OCI-M2 (cell line): ENCODE data around the gene TNRC6A.
"Not testable (repeated sequence)": the region's sequence is repeated elsewhere in the genome, so short reads cannot be mapped to it uniquely, and the experiment has no call there.

ENCODE experiments used
- DNase-seq: peaks from one replicate; lab custom pipeline; 2025; ENCODE audit not compliant: unreplicated experiment; lab: John Stamatoyannopoulos, UW

TNRC6A gene

DNA sequence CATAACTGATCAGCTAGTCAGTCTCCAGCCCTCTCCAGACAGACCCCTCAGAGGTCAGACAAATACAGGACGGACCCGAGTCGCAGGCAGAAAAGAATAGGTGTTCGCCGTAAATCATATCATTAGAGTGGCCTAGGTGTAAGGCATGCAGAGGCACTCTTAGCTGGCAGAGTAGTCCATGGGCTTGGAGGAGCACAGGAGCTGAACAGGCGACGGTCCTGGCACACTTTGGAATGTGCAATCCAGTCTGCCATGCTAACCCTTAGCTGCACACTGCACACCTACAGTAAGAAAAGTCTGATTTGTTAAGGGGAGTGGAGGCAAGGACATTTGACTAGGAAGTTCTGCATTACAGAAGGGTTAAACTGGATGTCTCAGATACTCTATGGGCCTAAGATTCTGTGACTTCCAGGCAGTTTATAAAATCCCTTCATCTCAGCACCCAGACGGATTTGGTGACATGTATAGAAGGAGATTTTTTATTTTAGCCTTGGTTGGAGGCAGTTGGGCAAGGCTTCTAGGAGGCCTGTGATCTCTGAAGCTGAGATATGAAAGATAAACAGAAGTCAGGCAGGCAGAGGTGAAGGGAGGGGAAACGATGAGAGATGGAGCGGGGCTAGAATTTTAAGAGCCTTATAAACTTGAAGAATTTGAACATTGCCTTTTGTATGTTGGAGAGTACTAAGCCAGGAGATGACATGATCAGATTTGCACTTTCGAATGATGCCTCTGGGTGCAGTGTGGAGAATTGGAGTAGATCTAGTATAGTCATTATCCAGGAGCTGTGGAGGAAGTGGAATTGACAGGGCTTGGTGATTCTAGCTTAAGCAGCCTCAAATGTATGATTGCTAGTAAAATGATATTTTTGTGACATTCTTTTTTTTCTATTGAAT is 81.7 kb downstream of the TNRC6A start:
- DNase-seq: no peak

DNA sequence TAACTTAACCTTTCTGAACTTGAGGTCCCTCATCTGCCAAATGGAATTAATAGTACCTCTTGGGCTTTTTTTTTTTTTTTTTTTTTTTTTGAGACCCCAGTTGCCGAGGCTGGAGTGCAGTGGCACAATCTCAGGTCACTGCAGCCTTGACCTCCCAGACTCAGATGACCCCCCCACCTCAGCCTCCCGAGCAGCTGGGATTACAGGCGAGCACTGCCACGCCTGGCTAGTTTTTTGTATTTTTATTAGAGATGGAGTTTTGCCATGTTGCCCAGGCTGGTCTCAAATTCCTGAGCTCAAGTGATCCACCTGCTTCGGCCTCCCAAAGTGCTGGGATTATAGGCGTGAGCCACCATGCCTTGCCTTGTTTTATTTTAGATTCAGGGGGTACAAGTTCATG is 83.4 kb downstream of the TNRC6A start:
- not testable (repeated sequence) for DNase-seq

DNA sequence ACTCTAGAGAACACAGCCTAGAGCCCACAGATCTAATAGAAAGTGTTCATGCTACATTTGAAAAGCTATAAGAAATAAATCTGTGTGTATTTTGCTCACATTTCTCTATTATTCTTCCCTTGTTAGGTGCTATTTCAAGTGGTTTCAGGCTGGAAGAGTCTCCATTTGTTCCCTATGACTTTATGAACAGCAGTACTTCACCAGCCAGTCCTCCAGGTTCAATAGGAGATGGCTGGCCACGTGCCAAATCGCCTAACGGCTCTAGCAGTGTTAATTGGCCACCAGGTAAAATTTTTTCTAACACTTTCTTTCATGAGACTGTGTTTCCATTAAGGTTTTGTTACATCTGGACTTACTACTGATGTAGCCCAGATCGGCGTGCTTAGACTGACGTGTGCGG is 85.6 kb downstream of the TNRC6A start:
- DNase-seq: no peak

DNA sequence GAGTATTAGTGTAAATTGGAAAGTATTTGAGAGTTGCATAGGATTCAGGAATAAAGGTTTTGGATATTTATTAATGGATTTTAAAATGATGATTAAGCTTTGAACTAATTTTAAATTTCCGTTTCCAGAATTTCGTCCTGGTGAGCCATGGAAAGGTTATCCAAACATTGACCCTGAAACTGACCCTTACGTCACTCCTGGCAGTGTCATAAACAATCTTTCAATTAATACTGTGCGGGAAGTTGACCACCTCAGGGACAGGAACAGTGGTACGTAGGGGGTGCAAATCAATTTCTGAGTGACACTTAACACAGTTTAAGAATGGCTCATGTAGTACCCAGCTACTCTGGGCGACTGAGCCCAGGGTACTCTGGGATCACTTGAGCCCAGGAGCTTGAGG is 87.2 kb downstream of the TNRC6A start:
- no peak for DNase-seq

DNA sequence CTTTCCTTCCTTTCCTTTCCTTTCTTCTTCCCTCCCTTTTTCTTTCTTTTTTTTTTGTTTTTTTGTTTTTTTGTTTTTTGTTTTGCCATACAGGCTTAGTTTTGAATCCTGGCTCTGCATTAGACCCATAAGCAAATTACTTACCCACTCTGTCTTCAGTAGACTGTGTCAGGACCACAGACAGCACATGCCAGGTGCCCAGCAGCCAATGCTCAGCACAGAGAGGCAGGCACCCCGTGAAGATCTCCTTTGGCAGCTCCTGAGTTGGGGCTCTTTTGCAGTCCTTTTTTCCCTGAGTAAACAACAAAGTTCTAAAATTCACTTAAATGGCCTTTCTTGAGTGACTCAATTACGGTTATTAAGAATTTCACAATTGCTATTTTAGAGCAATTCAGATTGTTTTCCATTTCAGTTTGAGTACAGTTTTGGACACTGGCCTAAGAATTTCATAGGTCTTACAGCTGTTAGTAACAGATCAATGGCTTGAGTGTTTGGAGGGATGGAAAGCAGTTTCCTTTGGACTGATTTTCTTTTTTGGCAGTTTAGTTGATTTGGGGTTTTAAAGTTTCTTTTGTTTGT is 90.1 kb downstream of the TNRC6A start:
- DNase-seq: no peak

DNA sequence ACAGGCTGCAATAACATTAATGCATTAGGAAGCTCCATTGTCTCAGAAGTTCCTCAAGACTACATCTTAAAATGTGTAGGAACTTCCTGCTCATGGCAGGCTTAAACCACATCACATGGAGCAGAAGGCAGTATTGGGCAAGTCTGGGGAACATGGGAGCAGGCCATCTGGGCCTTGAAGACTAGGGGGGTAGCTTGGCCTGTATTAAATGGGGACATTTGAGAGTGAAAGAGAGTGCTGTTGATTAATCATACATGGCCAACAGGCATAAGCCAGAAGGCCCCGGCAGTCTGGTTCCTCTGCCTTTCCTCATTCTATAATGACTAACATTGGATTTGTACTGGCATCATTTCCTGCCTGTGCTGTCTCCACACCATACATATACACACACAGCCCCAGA is 91.1 kb downstream of the TNRC6A start:
- DNase-seq: no peak

DNA sequence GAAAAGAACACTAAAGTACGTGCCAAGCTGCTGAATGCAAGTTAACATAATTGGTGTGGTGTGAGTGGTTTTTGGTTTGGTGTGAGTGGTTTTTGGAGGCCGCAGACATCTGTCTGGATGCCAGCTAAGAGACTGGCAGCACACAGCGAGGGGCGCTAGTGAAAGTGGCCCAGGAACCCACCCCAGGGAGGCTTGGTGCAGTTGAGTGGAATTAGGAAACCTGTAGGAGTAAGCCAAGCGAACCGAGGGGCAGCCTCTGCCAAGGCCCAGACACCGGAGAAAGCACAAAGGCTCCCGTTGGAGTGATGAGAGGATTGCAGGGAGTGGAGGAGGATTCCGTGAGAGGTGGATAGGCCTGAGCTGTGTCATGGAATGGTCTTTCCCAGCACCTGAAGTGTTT is 91.7 kb downstream of the TNRC6A start:
- DNase-seq: no peak

DNA sequence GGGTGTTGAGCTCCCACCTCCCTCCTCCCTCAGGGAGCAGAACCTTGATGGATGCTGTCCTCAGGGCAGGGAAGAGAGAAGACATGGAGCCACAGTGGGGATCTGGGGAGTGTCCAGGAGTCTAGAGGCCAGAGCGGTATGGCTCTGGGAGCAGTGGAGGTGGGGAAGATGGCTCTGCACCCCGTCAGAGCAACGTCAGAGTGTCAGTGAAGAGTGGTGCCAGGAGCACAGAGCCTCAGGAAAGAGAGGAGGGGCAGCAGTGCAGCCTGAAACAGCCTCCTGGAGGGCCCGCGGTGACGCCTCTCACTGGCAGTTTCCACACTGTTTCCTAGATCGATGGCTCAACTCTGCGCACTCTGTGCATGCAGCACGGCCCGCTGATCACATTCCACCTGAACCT is 93.1 kb downstream of the TNRC6A start:
- DNase-seq: no peak

DNA sequence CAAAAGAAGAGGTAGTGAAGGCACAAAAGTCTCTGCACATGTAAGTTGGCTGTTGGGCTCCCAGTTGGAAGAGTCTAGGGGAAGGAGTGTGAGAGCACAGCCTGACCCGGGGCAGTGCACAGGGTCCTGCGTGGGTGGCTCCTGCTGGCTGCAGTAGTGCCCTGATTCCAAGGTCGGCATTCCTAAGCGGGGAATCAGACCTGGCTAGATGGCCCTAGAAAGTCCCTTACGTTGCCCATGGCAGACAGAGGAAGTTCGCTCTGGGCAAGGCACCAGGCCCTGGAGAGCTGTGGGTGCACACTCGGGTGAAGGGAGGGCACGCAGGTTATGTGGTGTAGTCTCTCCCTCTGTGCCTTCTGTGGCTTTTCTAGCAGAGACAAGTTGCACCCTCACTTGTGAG is 93.5 kb downstream of the TNRC6A start:
- no peak for DNase-seq

DNA sequence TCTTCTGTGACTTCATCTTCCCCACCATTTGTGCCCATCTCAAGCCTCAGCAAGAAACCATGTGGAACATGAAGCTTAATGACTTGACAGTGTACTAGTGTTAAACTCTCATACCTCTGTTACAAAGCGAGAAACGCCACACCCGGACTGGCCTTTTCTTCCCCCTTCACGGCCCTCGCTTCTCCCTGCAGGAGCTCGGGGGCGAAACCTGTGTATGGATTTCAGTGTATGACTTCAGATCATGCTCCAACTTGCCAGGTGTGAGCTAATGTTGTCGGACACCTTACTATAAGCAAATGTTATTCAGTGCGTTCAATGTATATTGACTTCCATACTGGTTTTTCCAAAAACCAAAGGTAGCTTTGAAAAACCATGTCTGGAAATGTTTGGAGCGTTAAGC is 96.2 kb downstream of the TNRC6A start:
- no peak for DNase-seq

DNA sequence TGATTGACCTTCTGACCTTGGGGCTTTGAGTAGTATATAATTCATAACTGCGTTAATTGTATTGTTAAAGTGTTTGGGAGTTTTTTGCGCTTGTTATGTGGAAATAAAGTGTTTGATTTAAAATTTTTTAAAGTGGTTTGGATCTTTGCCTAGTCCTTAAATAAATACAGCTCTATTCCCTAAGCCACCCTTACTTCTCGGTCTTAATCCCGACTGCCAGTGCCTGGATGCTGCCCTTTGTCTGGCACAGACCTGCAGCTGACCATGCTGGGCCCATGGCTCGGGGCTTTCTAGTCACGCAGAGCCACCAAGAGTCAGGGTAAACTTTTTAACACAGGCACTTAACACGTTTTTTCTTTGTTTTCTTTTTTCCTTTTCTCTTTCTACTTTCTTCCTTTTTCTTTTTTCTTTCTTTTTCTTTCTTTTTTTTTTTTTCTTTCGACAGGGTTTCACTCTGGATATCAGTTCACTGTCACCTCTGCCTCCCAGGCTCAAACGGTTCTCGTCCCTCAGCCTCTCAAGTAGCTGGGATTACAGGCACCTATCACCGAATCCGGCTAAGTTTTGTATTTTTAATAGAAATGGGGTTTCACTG is 96.7 kb downstream of the TNRC6A start:
- no peak for DNase-seq

DNA sequence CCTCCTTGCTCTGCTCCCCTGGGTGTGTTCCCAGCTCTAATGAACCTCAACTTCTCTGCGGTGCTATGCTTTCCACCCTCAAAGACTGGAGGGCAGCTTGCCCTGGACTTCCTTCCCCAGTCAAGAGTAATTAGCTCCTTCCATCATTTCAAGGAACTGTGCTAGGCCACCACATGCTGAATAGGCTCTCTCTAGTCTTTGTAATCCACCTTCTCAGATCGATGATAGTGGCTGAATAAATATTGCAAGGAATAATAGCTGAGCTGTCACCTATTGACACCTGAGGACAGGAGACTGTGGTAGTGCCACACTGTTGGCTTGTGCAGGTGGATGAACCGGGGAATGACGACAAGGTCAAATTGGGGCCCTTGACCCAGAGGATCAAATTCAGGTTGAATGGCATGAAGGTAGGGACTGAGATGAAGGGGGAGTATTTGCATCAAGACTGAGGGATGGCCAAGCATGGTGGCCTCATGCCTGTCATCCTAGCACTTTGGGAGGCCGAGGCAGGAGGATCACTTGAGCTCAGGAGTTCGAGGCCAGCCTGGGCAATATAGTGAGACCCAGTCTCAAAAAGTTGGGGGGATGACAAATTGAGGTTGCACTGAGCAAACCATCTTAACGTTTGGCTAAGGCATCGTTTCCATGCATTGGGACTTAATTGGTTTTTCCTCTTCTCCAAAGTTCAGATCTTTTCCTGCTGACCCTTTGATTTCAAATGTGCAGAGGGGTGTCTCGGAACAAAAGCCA is 97.5 kb downstream of the TNRC6A start:
- DNase-seq: no peak

DNA sequence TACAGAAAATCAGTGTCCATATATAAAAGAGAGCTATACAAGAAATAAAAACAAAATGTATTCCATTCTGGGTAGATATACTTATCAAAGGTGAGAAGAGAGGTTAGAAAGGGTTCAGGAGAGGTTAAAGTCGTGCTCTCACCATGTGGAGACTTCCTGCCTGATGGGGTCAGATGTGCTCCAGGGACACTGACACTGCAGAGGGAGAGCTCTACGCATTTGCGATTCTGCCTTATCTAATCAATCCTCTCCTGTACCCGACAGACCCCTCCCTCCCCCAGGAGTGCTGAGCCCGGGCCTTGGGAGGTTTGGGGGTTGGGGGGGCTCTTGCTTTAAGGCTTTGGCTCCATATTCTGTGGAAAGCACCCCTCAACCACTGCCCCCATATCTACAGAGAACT is 99.7 kb downstream of the TNRC6A start:
- no peak for DNase-seq

DNA sequence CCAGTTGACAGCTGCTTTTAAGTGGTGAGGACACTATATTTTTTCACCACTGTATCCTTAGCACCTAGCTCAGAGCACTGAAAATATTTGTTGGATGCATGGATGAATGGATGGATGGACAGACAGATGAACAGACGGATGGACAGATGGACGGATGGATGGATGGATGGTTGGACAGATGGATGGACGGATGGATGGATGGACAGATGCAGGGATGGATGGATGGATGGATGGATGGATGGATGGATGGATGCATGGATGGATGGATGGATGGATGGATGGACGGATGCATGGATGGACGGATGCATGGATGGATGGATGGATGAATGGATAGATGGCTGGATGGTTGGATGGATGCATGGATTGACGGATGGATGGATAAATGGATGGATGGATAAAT is 103.9 kb downstream of the TNRC6A start:
- no peak for DNase-seq

DNA sequence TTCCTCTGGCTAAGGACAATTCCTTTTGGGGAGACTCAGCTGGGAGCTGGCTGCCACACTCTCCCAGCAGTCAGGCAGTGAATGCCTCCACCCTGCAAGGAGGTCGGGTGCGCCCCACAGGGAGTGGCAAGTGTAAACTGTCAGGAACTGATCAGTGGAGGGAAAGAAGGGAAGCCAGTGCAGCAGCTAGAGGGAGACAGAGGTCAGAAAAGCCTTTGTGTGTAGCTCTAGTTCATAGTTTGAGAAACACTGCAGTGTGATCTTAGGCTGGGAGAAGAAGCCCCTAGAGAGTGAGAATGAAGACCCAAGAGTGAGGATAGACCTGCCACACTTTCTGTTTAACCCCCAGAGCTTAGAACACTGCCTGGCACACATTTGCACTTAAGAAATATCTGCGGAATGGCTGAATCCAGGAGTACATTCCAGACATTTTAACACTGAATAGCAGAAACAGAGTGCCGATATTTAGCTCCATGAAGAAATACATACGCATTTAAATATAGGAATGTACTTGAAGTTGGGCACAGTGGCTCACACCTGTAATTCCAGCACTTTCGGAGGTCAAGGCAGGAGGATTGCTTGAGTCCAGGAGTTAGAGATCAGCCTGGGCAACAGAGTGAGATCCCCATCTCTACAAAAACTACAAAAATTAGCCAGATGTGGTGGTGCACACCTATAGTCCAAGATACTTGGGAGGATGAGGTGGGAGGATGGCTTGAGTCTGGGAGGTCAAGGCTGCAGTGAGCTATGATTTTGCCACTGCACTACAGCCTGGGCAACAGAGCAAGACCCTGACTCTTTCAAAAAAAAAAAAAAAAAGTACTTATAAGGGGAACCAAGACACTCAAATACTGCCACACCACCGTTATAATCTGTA is 105.2 kb downstream of the TNRC6A start:
- DNase-seq: no peak

DNA sequence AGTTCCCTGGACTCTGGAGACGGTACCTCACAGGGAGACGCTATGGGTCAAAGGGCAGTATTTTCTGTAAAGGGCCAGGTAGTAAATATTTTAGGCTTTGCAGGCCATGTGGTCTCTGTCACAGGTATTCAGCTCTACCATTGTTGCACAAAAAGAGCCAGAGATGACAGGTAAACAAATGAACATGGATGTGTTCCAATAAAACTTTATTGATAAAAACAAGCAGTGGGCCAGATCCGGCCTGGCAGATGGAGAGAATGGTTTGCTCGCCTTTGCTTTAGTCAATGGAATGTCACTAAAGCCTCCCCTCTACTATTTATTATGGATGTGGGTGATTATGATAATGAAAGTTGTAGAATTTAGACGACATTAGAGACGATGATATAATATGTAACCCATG is 107.4 kb downstream of the TNRC6A start:
- DNase-seq: no peak

DNA sequence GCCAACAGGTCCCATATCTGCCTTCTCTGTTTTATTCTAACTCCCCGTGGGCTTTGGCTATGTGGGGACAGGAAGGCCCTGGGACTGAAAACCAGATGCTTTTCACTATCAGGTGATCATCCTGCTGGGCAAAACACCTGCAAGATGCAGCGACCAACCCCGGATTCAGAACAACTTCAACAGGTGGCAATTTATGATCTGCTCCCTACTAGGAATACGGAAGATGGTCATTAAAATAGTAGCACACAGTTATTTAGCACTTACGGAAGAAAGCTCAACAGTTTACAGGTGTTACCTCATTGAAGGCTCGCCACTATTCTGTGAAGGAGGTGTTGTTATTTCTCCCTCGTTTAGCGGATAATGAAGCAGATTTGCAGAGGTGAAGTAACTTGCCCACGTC is 108.5 kb downstream of the TNRC6A start:
- no peak for DNase-seq

DNA sequence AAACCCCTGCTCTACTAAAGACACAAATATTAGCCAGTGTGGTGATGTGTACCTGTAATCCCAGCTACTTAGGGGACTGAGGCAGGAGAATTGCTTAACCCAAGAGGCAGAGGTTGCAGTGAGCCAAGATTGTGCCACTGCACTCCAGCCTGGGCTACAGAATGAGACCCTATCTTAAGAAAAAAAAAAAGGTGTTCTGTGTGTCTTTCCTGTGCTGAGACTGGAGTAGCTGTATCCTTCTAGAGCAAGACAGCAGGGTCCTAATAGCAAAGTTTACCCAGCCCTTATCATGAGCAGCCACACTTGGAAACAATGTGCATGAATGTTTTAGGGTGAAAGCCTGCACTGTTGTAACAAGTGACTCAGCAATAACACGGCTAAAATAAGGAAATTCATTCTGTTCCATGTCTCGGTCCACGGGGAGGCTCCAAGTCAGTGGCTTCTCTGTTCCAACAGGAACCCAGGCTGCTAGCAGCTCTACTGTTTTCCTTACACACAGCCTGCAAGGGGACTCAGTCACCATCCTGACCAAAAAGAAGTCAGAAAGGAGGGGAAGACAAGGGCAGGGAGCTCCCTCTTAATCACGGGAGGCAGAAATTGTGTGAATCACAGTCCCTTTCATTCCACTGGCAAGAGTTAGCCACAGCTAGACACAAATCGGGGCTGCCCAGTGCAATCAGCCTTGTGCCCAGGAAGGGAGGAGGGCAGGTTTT is 109.3 kb downstream of the TNRC6A start:
- DNase-seq: peak; percentile 27

DNA sequence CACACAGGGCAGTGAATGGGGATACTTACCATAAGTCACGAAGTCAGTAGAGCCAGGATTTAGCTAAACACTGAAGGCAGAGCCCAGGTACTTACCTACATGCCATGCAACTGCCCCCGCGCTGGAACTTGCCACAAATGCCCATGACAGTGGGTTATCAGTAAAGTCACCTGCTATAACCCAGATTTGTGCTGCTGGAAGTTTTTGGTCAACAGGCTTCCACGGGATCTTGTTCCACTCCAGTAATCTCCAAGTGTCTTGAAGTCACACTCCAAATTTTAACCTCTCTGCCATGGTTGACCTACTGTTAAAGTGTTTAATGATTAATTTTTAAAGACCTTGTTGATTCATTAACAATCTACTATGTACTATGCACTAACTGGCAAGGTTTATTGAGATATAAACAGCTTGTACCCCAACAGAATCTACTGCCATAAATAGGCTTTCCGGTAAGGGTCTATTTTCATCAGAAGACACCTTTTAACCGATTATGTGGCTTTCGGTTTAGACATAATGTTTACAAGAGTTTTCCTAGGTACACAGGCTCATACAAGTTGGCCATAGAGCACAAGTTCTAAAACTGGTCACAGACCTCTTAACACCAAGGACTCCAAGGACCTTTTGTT is 110.0 kb downstream of the TNRC6A start:
- no peak for DNase-seq

DNA sequence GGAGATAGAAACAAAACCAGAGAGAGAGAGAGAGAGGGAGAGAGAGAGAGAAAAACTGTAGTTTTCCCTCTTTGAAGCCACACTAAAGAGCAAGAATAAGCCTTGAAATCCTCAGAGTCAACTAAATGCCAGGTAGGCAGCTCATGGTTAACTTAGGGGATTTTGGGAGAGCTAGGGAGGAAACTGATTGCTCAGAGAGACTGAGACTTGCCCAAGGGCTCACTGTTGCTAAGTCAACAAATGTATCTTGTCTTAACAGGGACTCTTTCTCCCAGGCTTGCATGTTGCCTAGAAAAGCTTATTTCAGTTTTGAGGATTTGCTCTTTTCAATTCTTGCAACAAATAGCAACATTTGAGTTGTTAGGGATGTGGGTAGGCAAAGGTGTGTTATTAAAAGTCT is 111.8 kb downstream of the TNRC6A start:
- DNase-seq: no peak
